ENCODE data around the gene VPS35L.

DNA sequence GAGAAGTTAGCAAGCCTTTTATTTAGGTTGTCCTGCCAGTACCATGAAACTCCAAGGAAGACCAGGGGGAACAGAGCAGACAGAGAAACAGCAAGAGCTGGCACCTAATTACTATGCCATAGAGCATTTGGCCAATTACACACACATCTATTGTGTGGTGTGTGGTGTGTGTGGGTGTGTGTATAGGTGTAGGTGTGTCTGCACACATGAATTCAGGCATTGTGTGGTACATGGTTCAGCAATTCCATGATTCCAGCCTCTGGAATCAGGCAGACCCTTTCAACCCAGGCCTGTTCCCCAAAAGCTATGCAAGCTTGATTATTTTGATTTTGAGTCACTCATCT, 188.3 kb downstream of the VPS35L start:
- TF ChIP-seq, protein P1, sequence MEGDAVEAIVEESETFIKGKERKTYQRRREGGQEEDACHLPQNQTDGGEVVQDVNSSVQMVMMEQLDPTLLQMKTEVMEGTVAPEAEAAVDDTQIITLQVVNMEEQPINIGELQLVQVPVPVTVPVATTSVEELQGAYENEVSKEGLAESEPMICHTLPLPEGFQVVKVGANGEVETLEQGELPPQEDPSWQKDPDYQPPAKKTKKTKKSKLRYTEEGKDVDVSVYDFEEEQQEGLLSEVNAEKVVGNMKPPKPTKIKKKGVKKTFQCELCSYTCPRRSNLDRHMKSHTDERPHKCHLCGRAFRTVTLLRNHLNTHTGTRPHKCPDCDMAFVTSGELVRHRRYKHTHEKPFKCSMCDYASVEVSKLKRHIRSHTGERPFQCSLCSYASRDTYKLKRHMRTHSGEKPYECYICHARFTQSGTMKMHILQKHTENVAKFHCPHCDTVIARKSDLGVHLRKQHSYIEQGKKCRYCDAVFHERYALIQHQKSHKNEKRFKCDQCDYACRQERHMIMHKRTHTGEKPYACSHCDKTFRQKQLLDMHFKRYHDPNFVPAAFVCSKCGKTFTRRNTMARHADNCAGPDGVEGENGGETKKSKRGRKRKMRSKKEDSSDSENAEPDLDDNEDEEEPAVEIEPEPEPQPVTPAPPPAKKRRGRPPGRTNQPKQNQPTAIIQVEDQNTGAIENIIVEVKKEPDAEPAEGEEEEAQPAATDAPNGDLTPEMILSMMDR (IDR thresholded peaks at IDR 0.05), result no peak
- no peak for TF ChIP-seq EZH2 (IDR thresholded peaks at IDR 0.05; ENCODE audit: borderline replicate concordance, insufficient read depth, low read depth, low read length, poor library complexity, severe bottlenecking)
